ENCODE measurements around the gene USP34. TPM values are rescaled to one million over a fixed set of nuclear protein-coding genes. Genes with fewer than 3 reads are reported as not detected.

Gene USP34
- total and polyA plus RNA-seq, 8 donors = 86.5 to 191 (median 158) TPM

- no peaks in the 10 kb centered on the region for H3K9me3 ChIP-seq
- H3K27ac ChIP-seq = no peak overlapping the region
- no peak overlapping the region for H3K4me3 ChIP-seq
- ATAC-seq = no peak
- H3K27me3 ChIP-seq = no peaks in the 10 kb centered on the region
- intact Hi-C loops (cut with DNase I) = no loop called here
- no peak for DNase-seq
- peaks cover 0 to 77% of the 10 kb centered on the region in 2 donors for H3K36me3 ChIP-seq
- no peak for TF ChIP-seq CTCF (IDR thresholded peaks at IDR 0.05)
- H3K4me1 ChIP-seq = no peaks in the 10 kb centered on the region
Measured at GRCh38 chr2:61266632-61267505, 204.0 kb downstream of the USP34 start.

GRCh38 chr2:61263830-61264229 is 207.1 kb downstream of the USP34 start:
- no peak overlapping the region for H3K4me3 ChIP-seq
- H3K4me1 ChIP-seq = no peaks in the 10 kb centered on the region
- peaks cover 0 to 69% of the 10 kb centered on the region in 2 donors for H3K36me3 ChIP-seq
- DNase-seq (no peak), ATAC-seq (no peak)
- no peaks in the 10 kb centered on the region for H3K9me3 ChIP-seq
- TF ChIP-seq CTCF (IDR thresholded peaks at IDR 0.05) = no peak
- H3K27ac ChIP-seq = no peak overlapping the region
- no peaks in the 10 kb centered on the region for H3K27me3 ChIP-seq
- intact Hi-C loops (cut with DNase I) = no loop called here

- Histone ChIP-seq H3K27ac (no peak overlapping the region), H3K36me3 (peaks cover 0 to 71% of the 10 kb centered on the region in 2 donors), H3K4me1 (no peaks in the 10 kb centered on the region), H3K27me3 (no peaks in the 10 kb centered on the region), H3K4me3 (no peak overlapping the region), H3K9me3 (no peaks in the 10 kb centered on the region)
- ATAC-seq (no peak), DNase-seq (no peak)
- intact Hi-C loops (cut with DNase I) = no loop called here
- TF ChIP-seq CTCF (IDR thresholded peaks at IDR 0.05) = no peak
Measured at GRCh38 chr2:61262699-61263098, 208.2 kb downstream of the USP34 start.

GRCh38 chr2:61257446-61257845 is 213.4 kb downstream of the USP34 start:
- no peak for TF ChIP-seq CTCF (IDR thresholded peaks at IDR 0.05)
- no peak for DNase-seq
- Histone ChIP-seq H3K9me3 (no peaks in the 10 kb centered on the region), H3K36me3 (peaks cover 0 to 62% of the 10 kb centered on the region in 2 donors), H3K4me3 (no peak overlapping the region), H3K27ac (no peak overlapping the region), H3K27me3 (no peaks in the 10 kb centered on the region), H3K4me1 (no peaks in the 10 kb centered on the region)
- intact Hi-C loops (cut with DNase I) = no loop called here
- ATAC-seq = no peak

GRCh38 chr2:61255580-61256437 is 215.1 kb downstream of the USP34 start:
- H3K27ac ChIP-seq = no peak overlapping the region
- no peak overlapping the region for H3K4me3 ChIP-seq
- no peak for TF ChIP-seq CTCF (IDR thresholded peaks at IDR 0.05)
- no peaks in the 10 kb centered on the region for H3K4me1 ChIP-seq
- H3K9me3 ChIP-seq = no peaks in the 10 kb centered on the region
- peak; percentile 47 for ATAC-seq
- DNase-seq = no peak
- H3K36me3 ChIP-seq = peaks cover 0 to 54% of the 10 kb centered on the region in 2 donors
- intact Hi-C loops (cut with DNase I) = no loop called here
- no peaks in the 10 kb centered on the region for H3K27me3 ChIP-seq

Measured in left lung (tissue), 10 donors.